Left lobe of liver (tissue), 2 donors: ENCODE results near the gene CCDC15. TPM values are rescaled to one million over a fixed set of nuclear protein-coding genes. Genes with fewer than 3 reads are reported as not detected.

ENCODE experiments used
- ATAC-seq: fragments of 200-7000 bp; cut with Tn5 transposase; one replicate; pipeline ENCODE4 v1.9.1; 2020; ENCODE audit warnings: mild to moderate bottlenecking, moderate library complexity
- DNase-seq: peaks from one replicate; pipeline ENCODE4 v3.0.0-alpha.2; 2020; ENCODE audit warnings: low spot score
- total RNA-seq: library from RNA; stranded (reverse); gene quantifications from one replicate; pipeline ENCODE4 v1.2.1, GENCODE V29; 2021
- donor health status: DM: no; HTN: no; CAD: no; lungs with moderate emphysema.
- donor health status: DM: no; HTN: yes; CAD: no.

Gene CCDC15
- total RNA-seq = 0.48 TPM

GRCh38 chr11:124953753-124954589, at the start of gene CCDC15:
Gene CCDC15 (plus strand): TSS chr11:124954202. CDS start chr11:124954733, 531 bp downstream.
- ATAC-seq (peak; percentile 100), DNase-seq (peak; percentile 97)

DNA sequence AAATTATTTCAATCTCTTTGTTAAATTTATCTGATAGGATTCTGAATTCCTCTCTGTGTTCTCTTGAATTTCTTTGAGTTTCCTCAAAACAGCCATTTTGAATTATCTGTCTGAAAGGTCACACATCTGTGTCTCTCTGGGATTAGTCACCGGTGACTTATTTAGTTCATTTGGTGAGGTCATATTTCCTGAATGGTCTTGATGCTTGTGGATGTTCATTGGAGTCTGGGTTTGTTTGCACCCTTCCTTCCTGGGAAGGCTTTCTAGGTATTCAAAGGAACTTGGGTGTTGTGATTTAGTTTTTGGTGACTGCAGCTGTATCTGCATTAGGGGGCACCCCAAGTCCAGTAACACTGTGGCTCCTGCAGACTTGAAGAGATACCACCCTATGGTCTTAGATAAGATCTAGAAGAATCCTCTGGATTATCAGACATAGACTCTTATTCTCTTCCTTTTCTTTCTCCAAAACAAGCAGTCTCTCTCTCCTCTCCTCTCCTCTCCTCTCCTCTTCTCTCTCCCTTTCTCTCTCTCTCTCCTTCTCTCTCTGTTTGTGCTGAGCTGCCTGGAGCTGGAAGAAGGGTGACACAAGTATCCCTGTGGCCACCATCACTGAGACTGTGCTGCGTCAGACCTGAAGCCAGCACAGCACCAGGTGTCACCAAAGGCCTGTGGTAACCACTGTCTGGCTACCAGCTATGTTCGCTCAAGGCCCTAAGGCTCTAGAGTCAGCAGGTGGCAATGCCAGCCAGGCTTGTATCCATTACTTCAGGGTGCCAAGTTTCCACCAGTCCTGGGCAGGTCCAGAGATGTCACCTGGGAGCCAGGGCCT, 38.2 kb upstream of the CCDC15 start:
- ATAC-seq (peak; percentile 93), DNase-seq (peak; percentile 80)

DNA sequence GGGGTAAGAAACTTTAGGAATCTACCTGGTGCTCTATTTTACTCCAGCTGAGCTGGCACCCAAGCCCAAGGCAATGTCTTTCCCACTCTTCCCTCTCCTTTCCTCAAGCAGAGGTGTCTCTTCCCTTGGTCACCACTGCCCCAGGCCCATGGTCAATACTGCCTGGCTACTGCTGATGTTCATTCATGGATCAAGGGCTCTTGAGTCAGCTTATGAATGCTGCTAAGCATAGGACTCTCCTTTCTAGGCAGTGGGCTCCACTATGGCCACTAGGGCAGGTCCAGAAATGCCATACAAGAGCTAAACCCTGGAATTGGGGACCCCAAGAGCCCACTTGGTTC, 37.7 kb upstream of the CCDC15 start:
- DNase-seq (no peak), ATAC-seq (no peak)

DNA sequence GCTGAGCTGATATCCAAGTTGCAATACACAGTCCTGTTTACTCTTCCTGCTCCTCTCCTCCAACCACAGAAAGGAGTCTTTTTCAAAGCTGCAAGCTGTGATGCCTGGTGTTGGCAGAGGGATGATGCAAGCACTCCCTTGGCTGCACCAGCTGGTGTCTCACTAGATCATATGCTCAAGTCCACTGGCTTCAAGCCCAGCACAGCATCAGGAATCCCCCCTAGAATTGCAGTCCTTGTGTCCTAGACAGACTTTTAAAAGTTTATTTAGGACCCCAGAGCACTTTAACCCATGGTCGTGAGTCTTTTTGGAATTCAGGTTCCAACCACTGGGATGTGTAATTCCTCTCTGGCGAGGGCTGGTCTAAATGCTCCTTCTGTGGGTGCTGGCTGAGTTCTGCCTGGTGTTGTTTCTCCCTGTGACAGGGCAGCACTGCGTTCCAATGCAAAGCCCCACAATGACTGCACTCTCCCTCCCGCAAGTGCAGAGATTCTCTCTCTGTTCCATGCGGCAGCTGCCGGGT, 36.8 kb upstream of the CCDC15 start:
- DNase-seq = no peak
- peak; percentile 3 for ATAC-seq

DNA sequence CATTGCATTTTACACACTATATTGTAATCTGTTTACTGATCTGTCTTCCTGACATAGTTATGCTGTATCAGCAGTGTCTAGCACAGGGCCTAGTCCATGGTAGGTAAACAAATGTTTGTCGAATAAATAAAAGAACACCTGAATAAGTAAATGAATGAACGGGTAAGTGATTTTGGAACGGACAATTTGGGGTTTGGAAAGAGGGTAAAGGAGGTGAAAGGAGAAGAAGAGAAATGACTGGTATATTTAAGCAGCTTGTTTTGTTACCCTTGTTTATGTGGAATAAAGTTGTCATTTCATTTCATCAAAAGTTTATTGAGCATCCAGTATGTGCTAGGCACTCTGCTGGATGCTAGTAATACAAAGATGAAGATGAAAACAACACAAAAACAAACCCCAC, 35.1 kb upstream of the CCDC15 start, which contains the start of gene HEPN1:
HEPN1 (plus strand) TSS at position 301 of the 400 bp plus-strand sequence.
- DNase-seq (no peak), ATAC-seq (peak; percentile 33)

DNA sequence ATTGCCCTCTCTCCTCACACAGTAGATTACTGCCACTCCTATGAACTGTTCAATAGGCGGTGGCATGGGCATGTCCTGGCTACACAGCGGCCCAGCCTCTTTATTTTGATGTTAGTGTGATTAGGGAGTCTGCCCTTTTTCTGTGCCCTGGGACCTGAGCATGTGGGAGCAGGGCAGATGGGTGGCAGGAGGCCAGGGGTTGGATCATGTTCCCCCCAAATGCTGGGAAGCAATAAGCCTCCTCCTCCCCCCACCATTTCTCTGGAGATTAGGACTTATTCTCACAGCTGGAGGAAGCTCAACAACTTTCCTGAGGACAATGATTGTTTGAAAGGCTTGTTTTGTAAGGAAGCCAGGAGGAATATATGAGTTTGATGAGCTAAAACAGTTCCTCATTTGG, 34.1 kb upstream of the CCDC15 start:
- DNase-seq (no peak), ATAC-seq (no peak)

GRCh38 chr11:124920356-124920755, 33.6 kb upstream of the CCDC15 start:
- no peak for DNase-seq

DNA sequence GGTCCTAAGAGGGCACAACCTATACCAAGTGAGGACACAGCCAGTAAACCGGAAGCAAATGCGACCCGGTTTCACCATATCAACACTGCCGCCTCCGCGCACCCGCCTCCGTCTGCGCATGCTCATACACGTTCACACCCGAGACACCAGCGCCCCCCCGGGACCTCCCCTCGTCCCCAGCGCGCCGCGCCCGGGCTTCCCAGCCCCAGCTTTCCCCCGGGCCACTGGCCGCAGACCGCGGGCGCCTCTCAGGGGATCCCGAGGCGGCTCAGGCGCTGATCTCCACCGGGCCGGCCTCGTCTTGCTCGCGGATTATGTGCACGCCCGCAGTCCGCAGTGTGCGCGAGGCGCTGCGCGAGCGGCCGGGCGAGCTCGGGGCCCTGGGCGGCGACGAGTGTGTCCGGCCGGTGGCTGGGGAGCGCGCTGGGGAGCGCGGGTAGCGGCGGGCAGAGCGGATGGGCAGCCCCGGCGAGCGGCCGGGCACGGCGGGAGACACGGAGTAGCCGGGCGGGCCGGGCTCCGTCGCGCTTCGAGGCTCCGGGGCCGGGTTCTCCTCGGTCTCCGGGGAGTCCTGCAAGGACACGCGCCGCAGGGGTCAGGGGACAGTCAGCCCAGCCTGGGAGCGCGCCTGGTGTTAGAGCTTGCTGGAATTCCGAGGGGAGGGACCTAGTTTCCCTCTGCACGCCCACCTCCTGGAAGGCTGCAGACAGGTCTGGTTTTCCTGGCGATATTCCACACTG, 33.0 kb upstream of the CCDC15 start:
- DNase-seq (peak; percentile 74), ATAC-seq (peak; percentile 52)

More at GRCh38 chr11:124920356-124920755, 33.6 kb upstream of the CCDC15 start:
- ATAC-seq = no peak

DNA sequence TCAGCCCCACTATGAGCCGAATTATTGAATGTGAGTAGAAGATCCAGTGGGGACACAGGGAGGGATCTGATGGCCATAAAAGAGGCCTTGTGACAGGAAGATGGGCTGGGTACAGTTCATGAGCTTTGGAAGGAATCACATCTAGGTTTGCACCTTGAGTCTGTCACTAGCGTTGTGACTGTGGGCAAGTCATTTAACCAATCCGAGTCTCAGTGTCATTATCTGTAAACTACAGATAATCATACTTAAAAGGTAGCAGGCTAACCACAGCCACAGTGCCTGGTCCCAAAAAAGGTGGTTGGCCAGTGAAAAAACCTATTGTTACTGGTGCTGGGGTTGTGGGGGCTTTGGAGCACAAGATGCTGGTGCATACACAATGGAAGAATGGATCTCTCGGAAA, 31.2 kb upstream of the CCDC15 start:
- ATAC-seq (no peak), DNase-seq (no peak)

GRCh38 chr11:124923296-124923695, 30.7 kb upstream of the CCDC15 start:
- ATAC-seq = no peak

DNA sequence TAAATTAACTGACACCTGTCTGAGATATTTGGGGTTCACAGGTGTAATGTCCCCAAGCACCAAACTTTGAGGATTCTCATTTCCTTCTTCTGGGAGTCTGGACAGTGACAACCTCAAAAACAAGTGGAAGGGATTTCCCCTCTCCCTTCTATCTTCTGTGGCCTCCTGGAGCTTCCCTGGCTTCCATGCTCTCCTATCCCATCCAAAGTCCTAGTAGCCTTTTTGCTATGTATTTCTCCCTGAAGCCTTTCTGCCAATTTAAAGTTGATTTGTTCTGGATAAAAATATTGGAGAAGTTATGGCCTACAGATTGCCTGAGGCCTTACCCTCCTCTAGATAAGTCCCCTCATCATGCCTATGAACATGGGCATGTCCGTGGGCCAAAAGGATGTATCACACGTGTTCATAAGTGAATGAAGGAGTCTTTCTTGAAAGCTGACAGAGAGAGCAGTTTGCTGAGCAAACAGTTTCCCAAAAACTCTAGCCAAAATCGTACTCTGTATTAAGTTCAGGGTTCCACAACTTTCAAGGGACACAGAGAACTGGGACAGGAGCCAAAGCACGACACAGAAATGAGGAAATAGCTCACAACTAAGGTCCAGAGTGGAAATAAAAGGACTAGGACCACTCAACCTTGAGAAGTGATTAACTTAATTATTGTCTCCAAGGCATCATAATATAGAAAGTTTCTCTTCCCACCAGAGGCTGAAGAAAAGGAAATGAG, 24.9 kb upstream of the CCDC15 start:
- peak; percentile 84 for ATAC-seq
- peak; percentile 83 for DNase-seq

More at GRCh38 chr11:124923296-124923695, 30.7 kb upstream of the CCDC15 start:
- no peak for DNase-seq

GRCh38 chr11:124930799-124931198, 23.2 kb upstream of the CCDC15 start:
- no peak for ATAC-seq
- DNase-seq = no peak

- ATAC-seq (peak; percentile 78), DNase-seq (no peak)
Observed at GRCh38 chr11:124934862-124935547, 19.0 kb upstream of the CCDC15 start.

DNA sequence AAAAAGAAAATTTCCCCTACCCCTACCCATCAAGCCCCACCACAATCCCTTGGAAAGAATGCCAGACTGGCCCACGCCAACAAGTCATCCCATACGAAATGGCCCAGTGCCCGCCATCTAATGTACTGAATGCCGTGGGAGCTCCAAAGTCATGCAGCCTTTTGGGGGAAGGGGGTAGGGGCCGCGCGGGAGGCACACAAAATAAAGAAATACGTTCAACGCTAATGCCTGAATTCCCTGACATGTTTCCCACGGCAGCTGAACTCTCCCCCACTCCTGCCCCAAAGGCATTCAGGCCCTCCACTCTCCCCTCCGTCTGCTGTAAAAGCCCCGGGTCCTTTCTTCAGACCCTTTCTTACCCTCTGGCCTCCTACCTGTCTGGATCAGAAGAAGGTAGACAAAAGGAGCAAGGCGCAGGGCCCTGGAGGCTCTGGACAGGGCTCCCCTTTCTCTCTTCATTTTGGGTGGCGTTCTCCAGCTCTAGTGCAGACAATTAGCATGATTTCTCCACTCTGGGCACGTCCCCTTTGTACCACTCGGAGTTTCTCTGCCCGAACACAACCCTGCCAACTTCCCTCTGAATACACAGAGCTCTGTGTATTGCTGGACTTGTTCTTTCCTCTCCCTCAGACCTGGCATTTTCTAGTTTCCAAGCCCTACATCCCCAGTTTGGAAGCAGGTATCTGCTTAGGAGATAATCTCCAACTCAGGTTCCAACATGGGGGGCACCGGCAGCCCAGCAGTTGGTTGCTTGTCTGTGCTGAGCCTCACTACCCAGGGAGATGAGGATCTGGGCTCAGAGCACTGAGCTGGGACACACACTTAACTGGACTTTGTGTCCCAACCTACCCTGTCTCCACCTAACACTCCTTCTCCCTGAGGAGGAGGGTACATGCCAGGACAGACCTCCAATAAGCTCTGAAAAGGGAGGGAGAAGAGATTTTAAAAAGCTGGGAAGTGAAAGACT, 18.2 kb upstream of the CCDC15 start, which contains the start of gene HEPACAM:
HEPACAM (minus strand) TSS at position 500 of the 967 bp plus-strand sequence; CDS start at position 459, 41 bp downstream.
- peak; percentile 70 for DNase-seq

DNA sequence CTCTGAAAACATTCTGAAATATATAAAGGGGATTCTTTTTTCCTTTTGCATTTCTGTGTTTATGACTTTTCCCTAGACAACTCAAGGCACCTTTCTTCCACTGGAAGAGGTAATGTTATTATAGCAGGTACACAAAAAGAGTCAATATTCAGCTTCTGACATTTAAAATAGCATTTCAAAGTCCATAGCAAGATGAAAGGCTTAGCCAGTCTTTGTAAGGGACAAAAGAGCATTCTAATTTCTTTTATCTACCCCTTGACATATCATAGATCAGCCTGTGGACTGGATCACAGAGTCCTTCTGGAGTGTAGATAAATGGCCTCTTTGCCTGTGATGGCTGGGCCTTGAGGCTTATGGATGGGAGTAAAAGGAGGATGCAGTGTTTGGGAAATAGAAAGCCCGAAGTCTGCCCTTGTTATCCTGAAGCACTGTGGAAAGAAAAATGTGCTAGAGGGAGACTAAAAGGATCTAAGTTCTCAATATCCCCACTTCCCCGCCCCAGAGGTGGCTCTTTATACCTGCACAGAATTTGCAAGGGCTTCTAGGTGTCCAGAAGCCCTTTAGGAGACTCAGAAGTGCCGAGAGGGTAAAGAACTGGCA, 16.6 kb upstream of the CCDC15 start:
- no peak for DNase-seq
- no peak for ATAC-seq

More for the DNA sequence above, 18.2 kb upstream of the CCDC15 start, which contains the start of gene HEPACAM:
- ATAC-seq = peak; percentile 85

DNA sequence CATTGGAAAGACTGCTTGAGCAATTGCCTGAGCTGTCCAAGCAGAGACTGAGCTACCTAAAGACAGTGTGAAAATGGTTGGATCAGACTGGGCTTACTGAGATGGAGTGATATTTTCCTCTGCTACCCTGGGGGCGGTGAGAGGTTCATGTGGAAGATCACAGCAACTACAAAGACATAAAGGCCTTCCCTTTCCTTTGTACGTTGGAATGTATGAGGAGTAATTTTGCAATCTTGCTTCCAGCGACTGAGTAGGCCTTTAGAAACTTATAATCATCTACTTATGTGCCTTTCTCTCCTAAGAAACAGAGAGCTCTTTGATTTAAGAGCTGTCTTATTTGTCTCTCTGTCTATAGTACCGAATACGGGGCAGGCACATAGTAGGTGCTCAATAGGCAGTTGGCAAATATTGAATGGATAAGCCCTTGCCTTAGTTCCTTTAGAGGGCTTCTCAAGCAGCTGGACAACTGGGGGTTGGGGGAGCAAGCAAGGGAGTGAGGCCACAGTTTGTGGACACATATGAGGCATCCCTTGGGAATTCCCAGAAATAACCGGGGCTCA, 15.7 kb upstream of the CCDC15 start:
- DNase-seq (no peak), ATAC-seq (no peak)

- no peak for DNase-seq
- ATAC-seq = no peak
Observed at GRCh38 chr11:124938970-124939369, 15.0 kb upstream of the CCDC15 start.
